GM23338 (cell line): ENCODE measurements around the gene DMAC2L. TPM values are rescaled to one million over a fixed set of nuclear protein-coding genes. Genes with fewer than 3 reads are reported as not detected.
A peak's percentile ranks its signal among the peaks of the same experiment; 100 is the strongest.

Source experiments
- ATAC-seq: fragments of 200-7000 bp; cut with Tn5 transposase; 3 replicates; pipeline ENCODE4 v1.9.1; 2020
- DNase-seq: peaks from one replicate; pipeline ENCODE4 v3.0.0-alpha.2; 2015; ENCODE audit warnings: low spot score
- H2AFZ ChIP-seq: fragments of 200-600 bp; sonication (generic); 2 replicates; pipeline ENCODE4 v1.8.0; 2016; ENCODE audit warnings: antibody characterized with exemption, mild to moderate bottlenecking, moderate library complexity
- H3F3A ChIP-seq: fragments of 200-600 bp; sonication (generic); replicated peaks from 2 replicates; pipeline ENCODE4 v1.8.0; 2017; ENCODE audit warnings: antibody characterized with exemption, mixed run types, low read depth
- H3K27ac ChIP-seq: fragments of 200-600 bp; sonication (generic); 2 replicates; pipeline ENCODE4 v1.6.1; 2016; ENCODE audit warnings: low read depth
- H3K27me3 ChIP-seq: fragments of 200-600 bp; sonication (generic); 2 replicates; pipeline ENCODE4 v1.8.0; 2016; ENCODE audit warnings: mild to moderate bottlenecking, mixed run types, moderate library complexity; ENCODE audit not compliant: insufficient read depth
- H3K36me3 ChIP-seq: fragments of 200-600 bp; sonication (generic); 2 replicates; pipeline ENCODE4 v1.8.0; 2016; ENCODE audit warnings: mild to moderate bottlenecking; ENCODE audit not compliant: insufficient read depth
- H3K4me1 ChIP-seq: fragments of 200-600 bp; sonication (generic); 2 replicates; pipeline ENCODE4 v1.8.0; 2016; ENCODE audit warnings: mild to moderate bottlenecking, moderate library complexity; ENCODE audit not compliant: insufficient read depth
- H3K4me2 ChIP-seq: fragments of 200-600 bp; sonication (generic); 2 replicates; pipeline ENCODE4 v1.7.1; 2017; ENCODE audit warnings: mixed run types
- H3K4me3 ChIP-seq: fragments of 200-600 bp; sonication (generic); 2 replicates; pipeline ENCODE4 v1.6.1; 2016; ENCODE audit warnings: mixed run types
- H3K79me2 ChIP-seq: fragments of 200-600 bp; sonication (generic); replicated peaks from 2 replicates; pipeline ENCODE4 v1.8.0; 2017; ENCODE audit warnings: mild to moderate bottlenecking; ENCODE audit not compliant: insufficient read depth
- H3K9me2 ChIP-seq: fragments of 200-600 bp; sonication (generic); 2 replicates; pipeline ENCODE4 v1.8.0; 2017; ENCODE audit not compliant: insufficient read depth
- H4K20me1 ChIP-seq: fragments of 200-600 bp; sonication (generic); replicated peaks from 2 replicates; pipeline ENCODE4 v1.8.0; 2017; ENCODE audit warnings: mild to moderate bottlenecking; ENCODE audit not compliant: insufficient read depth
- H3K27ac Mint-ChIP-seq: 2 replicates; pipeline ENCODE4 v1.8.0; 2020; ENCODE audit warnings: inconsistent platforms, mild to moderate bottlenecking, moderate library complexity, mixed read lengths
- H3K27me3 Mint-ChIP-seq: 3 replicates; pipeline ENCODE4 v1.8.0; 2022; ENCODE audit warnings: low read depth, mild to moderate bottlenecking, moderate library complexity, mixed read lengths, inconsistent platforms; ENCODE audit not compliant: insufficient read depth, poor library complexity
- H3K36me3 Mint-ChIP-seq: 3 replicates; pipeline ENCODE4 v1.8.0; 2021; ENCODE audit warnings: low read depth, mild to moderate bottlenecking, inconsistent platforms, moderate library complexity, mixed read lengths
- H3K4me1 Mint-ChIP-seq: 3 replicates; pipeline ENCODE4 v1.8.0; 2020; ENCODE audit warnings: mild to moderate bottlenecking, inconsistent platforms, mixed read lengths
- H3K4me3 Mint-ChIP-seq: 3 replicates; pipeline ENCODE4 v1.8.0; 2021; ENCODE audit warnings: moderate library complexity, mild to moderate bottlenecking, inconsistent platforms, mixed read lengths
- H3K9me3 Mint-ChIP-seq: 3 replicates; pipeline ENCODE4 v1.8.0; 2020; ENCODE audit warnings: moderate library complexity, mild to moderate bottlenecking, inconsistent platforms, mixed read lengths
- CREB1 ChIP-seq: fragments of 250-450 bp; sonication (Bioruptor Pico); IDR thresholded peaks from 2 replicates; pipeline ENCODE4 v1.5.0; 2020; ENCODE audit warnings: low read depth, mild to moderate bottlenecking, moderate library complexity
- CTCF ChIP-seq, 2 experiments: fragments of 200-600 bp in 1 of 2; sonication (generic) in 1 of 2; conservative IDR thresholded peaks; 2 replicates each; pipeline versions ENCODE4 v1.5.1 to v1.6.1; 2016 to 2017; ENCODE audit warnings: antibody characterized with exemption in 2 of 2, low read depth in 2 of 2, mild to moderate bottlenecking in 2 of 2, moderate library complexity in 1 of 2
- EZH2 ChIP-seq: fragments of 200-600 bp; sonication (generic); IDR thresholded peaks from one replicate; pipeline ENCODE4 v1.8.0; 2017; ENCODE audit warnings: antibody characterized with exemption, mild to moderate bottlenecking, low read depth; ENCODE audit not compliant: unreplicated experiment
- EZH2phosphoT487 ChIP-seq: fragments of 200-600 bp; sonication (generic); IDR thresholded peaks from one replicate; pipeline ENCODE4 v1.8.1; 2018; ENCODE audit warnings: antibody characterized with exemption; ENCODE audit not compliant: unreplicated experiment
- JUNB ChIP-seq: IDR thresholded peaks from one replicate; pipeline ENCODE4 v1.6.1; 2016; ENCODE audit warnings: antibody characterized with exemption; ENCODE audit not compliant: unreplicated experiment
- NANOG ChIP-seq: IDR thresholded peaks from 2 replicates; pipeline ENCODE4 v1.6.1; 2016; ENCODE audit warnings: antibody characterized with exemption, borderline replicate concordance
- POLR2AphosphoS5 ChIP-seq: IDR thresholded peaks from 2 replicates; pipeline ENCODE4 v1.6.1; 2016; ENCODE audit warnings: antibody characterized with exemption, low read depth
- STAT1 ChIP-seq: IDR thresholded peaks from one replicate; pipeline ENCODE4 v1.6.1; 2016; ENCODE audit warnings: antibody characterized with exemption; ENCODE audit not compliant: unreplicated experiment
- ZNF114 ChIP-seq: fragments of 250-450 bp; sonication (Bioruptor Pico); IDR thresholded peaks from 2 replicates; pipeline ENCODE4 v1.5.0; 2020; ENCODE audit warnings: mild to moderate bottlenecking, moderate library complexity
- ZNF331 ChIP-seq: fragments of 250-450 bp; sonication (Bioruptor Pico); IDR thresholded peaks from 2 replicates; pipeline ENCODE4 v1.5.0; 2020; ENCODE audit warnings: low read depth, mild to moderate bottlenecking, moderate library complexity
- polyA plus RNA-seq: library from polyadenylated mRNA; unstranded; fragments of >200 nt; fragmentation: Nextera tagmentation; extraction: Ambion mirVana; gene quantifications from 2 replicates; pipeline ENCODE4 v1.2.1, GENCODE V29; 2016
- total RNA-seq: library from RNA; depleted of rRNA; stranded (reverse); fragments of >200 nt; shearing (Covaris generic); gene quantifications from 2 replicates; pipeline ENCODE4 v1.2.3, GENCODE V29; 2014

DMAC2L gene
- total and polyA plus RNA-seq, 2 experiments from 2014 or later = 22.5 to 33.8 TPM

DNA sequence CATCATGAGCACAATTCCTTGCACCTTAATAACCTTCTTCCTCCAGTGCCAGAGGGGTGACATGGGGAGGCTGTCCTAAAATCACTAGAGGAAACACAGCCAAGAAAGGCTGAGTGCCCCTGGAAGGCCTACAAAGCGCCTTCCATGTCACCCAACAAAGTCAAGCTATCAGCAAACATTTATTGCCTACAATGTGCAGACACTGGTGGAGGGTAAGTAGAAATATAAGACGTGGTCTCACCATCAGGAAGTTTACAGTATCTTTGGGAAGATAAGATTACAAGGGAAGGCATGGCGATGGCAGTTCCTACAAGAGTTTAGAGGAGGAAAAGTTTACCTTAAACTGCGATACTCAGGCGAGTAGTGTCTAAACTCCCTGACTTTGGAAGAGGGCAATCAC is 27.9 kb downstream of the DMAC2L start:
- no peaks in the 10 kb centered on the region for H4K20me1 ChIP-seq
- H3K36me3 Mint-ChIP-seq = no peaks in the 10 kb centered on the region
- peaks cover 31% of the 10 kb centered on the region for H3K4me1 Mint-ChIP-seq
- no peak overlapping the region for H2AFZ ChIP-seq
- ATAC-seq (no peak), DNase-seq (no peak)
- no peak overlapping the region for H3K4me2 ChIP-seq
- H3K27ac ChIP-seq = no peak overlapping the region
- no peaks in the 10 kb centered on the region for H3K36me3 ChIP-seq
- H3K79me2 ChIP-seq = no peaks in the 10 kb centered on the region
- H3K9me2 ChIP-seq = no peaks in the 10 kb centered on the region
- H3K4me3 Mint-ChIP-seq = no peak overlapping the region
- H3F3A ChIP-seq = no peaks in the 10 kb centered on the region
- no peak overlapping the region for H3K4me3 ChIP-seq
- no peaks in the 10 kb centered on the region for H3K9me3 Mint-ChIP-seq
- no peak for TF ChIP-seq JUNB
- TF ChIP-seq ZNF331 (CRISPR knock-in tag) = no peak
- no peak for TF ChIP-seq EZH2phosphoT487
- no peak for TF ChIP-seq CTCF (conservative IDR thresholded peaks at IDR 0.05; ENCODE audit: low read depth in 2 of 2)
- no peak for TF ChIP-seq NANOG
- TF ChIP-seq POLR2AphosphoS5 = no peak
- no peak for TF ChIP-seq STAT1
- no peak for TF ChIP-seq EZH2
- no peak for TF ChIP-seq ZNF114 (CRISPR knock-in tag)
- TF ChIP-seq CREB1 = no peak
- no peak overlapping the region for H3K27ac Mint-ChIP-seq
- H3K27me3 Mint-ChIP-seq = peaks cover 4% of the 10 kb centered on the region
- no peaks in the 10 kb centered on the region for H3K27me3 ChIP-seq
- H3K4me1 ChIP-seq = peaks cover 9% of the 10 kb centered on the region

DNA sequence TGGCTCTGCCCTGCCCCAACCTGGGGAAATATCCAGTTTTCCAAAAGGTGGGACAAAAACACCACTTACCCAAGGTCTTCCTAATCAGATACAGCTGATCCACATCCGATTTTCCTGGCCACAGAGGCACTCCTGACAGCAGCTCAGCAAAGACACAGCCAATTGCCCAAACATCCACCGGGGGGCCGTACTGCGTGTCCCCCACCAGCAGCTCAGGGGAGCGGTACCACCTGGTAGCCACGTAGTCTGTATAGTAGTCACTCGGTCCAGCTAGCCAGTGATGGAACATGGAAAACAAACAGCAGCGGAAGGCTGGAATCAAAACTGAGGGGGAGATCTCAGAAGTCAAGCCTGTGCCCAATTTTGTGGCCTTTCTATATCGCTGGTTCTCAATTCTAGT is 28.8 kb downstream of the DMAC2L start:
- H3K36me3 ChIP-seq = no peaks in the 10 kb centered on the region
- TF ChIP-seq JUNB (no peak), CTCF (conservative IDR thresholded peaks at IDR 0.05; ENCODE audit: low read depth in 2 of 2) (peak; percentile 53 to 58), CREB1 (no peak)
- Mint-ChIP-seq H3K9me3 (no peaks in the 10 kb centered on the region), H3K4me1 (peaks cover 27% of the 10 kb centered on the region), H3K27me3 (peaks cover under 1% of the 10 kb centered on the region), H3K27ac (no peak overlapping the region), H3K4me3 (no peak overlapping the region), H3K36me3 (no peaks in the 10 kb centered on the region)
- H3K27ac ChIP-seq = no peak overlapping the region
- DNase-seq = peak; percentile 68
- H3K27me3 ChIP-seq = no peaks in the 10 kb centered on the region
- no peak overlapping the region for H3K4me2 ChIP-seq
- no peaks in the 10 kb centered on the region for H3K9me2 ChIP-seq
- no peak overlapping the region for H3K4me3 ChIP-seq
- peak; percentile 82 for ATAC-seq
- H4K20me1 ChIP-seq = no peaks in the 10 kb centered on the region
- no peak overlapping the region for H2AFZ ChIP-seq
- no peaks in the 10 kb centered on the region for H3K79me2 ChIP-seq
- H3F3A ChIP-seq = no peaks in the 10 kb centered on the region
- peaks cover 5% of the 10 kb centered on the region for H3K4me1 ChIP-seq
